NCI-H1105 (cell line): ENCODE data around the gene GMNN.

Experiments
- DNase-seq: peaks from one replicate; lab custom pipeline; 2025; lab: John Stamatoyannopoulos, UW

Gene GMNN

DNA sequence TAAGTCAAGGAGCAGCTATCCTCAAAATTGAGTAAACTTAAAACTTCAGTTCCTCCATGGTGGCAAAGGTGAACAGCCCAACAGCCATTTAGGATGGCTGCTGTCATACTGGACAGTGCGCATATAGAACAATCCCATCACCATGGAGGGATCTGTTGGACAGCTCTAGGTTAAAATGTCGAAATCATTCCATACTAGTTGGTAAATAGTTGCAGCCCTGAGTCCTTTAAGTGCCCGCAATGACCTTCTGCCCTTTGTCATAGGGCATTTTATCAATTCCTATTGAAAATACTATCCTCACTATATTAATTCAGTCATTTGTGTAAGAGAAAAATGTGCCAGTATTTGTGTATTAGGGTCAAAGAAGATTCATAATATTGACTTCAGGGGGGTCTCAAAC, 32.8 kb downstream of the GMNN start:
- DNase-seq = no peak

DNA sequence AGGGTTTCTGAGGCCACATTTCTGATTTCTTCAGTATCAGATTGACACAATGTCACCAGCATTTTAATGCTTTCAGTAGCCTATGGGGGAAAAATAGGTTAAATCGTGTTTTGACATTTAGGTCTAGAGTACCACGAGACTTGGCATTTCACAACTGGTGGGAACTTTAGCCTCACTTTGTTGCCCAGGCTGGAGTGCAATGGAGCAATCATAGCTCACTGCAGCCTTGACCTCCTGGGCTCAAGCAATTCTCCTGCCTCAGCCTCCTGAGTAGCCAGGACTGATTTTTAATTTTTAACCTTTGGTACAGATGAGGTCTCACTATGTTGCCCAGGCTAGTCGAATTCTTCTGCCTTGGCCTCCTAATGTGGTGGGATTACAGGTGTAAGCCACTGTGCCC, 35.0 kb downstream of the GMNN start:
- DNase-seq = no peak

DNA sequence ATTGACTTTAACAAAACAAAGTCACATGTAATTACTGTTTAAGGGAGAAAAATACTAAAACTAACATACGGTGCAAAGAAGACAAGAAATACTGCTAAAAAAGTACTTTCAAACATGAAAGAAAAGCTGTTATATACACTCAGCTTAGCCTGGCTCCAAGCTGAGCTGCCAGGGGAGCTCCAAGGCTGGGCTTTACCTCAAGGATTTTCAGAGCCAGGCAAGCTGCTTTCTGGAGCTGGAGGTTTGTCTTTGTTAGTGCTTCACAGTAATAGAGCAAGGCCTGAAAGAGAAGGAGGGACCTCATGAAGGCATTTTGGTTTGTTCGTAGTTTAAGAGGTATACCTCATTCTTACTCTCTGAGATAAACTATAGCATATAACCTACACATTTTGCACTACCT, 43.6 kb downstream of the GMNN start:
- no peak for DNase-seq

DNA sequence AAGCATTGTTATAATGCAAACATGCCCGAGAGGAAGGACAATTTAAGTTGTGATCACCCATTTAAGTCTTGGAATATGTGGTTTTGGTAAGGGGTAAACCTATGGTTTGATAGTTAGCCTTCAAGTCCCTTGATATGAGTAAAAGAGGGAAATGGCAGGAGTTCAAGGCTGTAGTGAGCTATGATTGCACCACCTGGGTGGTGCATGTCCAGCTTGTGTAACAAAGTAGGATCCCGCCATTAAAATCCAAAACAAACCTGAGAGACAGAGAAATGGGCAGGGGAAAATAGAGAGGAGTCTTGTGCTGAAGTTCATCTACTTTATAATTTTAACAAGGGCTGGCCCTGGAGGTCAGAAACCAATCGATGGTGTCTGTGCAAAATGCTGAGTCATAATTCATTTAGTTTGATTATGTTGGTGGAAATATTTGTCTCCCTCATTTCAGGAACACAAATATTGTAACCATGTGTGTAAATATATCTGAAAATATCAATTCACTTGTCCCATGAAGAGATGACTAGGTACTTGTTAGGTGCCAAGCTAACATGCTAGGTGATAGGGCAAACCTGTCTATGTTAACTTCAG, 47.2 kb downstream of the GMNN start:
- no peak for DNase-seq

DNA sequence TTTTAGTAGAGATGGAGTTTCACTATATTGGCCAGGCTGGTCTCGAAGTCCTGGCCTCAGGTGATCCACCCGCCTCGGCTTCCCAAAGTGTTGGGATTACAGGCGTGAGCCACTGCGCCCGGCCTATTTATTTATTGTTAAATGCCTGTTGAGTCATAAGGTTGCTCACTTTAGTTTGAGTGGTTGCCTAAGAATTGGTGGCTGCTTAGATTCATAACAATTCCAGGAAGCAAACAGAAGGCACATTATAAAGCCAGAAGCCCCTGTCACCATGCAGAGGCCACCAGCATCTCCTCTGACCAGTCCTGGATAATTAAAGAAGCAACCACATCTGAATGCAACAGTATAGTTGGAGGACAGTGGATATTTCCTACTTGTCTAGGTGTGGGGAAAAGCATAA, 48.0 kb downstream of the GMNN start:
- no peak for DNase-seq

DNA sequence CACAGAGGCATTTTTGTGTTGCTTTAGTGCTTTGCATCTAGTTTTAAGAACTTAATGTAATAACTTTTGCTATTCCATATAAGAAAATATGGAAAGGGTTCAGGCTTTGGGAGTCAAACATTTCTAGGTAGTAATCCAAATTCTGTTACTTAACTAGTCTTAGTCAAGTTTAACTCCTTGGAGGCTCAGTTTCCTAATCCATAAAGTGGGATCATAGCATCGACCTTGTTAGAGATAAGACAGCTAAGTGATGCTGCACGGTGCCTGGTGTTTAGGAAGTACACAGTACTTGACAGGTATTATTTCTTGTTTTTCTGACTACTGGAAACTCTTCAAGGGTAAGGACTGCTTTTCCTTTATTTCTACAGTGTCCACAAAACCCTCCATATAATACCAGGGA, 48.4 kb downstream of the GMNN start:
- DNase-seq = no peak

DNA sequence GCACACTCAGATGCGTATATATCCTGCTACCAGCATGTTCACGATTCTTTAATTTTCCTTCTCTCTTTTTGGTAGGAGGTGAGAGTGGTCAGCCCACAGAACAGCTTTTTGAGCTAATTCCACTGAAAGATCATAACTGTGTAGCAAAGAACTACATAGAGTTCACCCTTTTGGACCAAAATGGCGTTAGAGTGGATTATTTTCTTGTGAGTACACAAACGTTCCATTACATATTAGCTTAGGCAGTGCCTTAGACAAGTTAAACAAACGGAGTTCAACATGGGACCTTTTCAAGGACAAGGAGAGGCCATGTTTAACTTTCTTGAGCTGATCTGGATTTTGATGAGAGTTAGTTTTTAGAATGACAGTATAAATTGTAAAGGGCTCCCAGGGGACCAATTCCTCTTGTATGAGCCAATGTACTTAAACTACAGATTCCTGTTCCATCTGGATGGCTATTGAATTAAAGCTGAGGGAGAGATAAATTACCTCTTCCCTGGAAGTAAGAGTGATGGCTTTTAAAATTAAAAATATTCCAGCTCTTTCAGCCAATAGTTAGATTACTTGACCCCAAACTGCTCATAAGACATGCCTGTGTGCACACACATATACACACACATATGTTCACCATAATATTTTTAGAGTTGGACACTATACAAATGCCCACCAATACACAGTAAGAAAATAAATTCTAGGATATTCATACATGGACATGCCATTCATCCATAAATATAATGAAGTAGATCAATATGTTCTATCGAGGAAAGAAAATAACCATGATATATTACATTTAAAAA, 49.6 kb downstream of the GMNN start:
- DNase-seq = no peak

DNA sequence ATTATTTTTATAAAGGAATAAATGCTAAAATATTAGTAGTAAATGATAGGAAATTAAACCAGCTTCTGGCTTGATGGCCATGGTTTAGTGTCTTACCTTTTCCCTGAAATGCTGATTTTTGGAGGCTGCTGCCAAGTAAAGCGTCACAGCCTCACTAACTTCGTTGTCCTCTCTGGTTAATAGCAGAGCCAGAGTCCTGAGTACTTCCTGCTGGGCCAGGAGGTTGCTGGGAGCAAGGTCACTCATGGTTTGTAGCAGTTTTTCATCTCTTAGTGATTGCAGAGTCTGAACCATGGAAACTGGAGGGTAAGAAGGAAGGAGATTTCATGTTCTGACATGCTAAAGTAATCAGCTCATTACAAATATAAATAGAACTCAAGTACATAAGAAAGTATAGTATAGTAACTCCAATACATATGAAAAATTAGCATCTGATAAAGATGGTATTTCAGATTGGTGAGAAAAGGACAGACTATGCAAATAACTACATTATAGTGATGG, 50.4 kb downstream of the GMNN start:
- DNase-seq = no peak

DNA sequence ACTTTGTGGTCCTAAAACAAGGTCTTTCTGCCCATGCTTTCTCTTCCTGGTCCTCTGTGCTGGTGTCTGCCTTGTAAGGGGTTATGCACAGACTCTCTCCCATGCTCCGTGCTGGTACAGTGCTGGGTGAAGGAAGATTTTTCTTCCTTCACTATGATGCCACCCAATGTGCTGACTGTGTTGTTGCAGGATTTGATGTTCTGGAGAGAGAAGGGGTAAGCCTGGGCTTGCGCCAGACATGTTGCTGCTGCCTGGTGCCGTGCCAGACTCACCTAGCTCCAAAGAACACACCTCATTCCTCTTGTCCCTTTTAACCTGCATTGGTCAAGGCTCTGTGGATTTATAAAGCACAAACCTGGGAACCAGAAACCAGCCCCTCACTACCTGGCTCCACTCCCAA, 52.4 kb downstream of the GMNN start:
- DNase-seq = peak; percentile 39

DNA sequence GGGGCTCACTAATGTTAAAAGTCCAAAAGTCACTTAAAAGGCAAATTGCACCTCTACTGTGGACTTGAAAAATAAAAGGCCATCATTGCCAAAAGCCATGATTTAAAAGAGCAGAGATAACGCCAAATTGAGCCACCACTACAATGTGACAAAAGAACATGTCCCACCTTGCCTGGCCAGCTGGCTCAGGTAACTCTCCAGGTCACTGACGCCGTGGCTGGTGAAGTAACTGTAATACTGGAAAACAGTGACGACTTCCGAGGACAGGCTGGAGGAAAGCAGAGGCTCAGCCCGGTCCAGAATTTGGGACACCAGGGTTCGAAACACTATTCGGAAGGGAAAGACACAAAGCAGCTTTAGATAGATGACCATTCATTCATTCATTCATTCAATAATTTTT, 53.2 kb downstream of the GMNN start:
- DNase-seq = peak; percentile 30

DNA sequence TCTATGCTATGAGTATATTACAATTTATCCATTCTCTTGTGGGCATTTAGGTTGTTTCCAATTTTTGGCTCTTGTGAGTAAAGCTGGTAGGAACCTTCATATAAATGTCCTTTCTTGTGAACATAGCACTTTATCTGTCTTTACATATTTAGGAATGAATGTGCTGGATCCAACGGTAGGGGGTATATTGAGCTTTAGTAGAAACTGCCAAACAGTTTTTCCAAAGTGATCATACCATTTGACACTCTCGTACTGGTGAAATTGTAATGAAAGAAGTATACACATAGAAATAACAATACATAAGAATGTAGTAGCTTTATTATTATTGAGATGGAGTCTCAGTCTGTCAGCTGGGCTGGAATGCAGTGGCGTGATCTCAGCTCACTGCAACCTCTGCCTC, 54.9 kb downstream of the GMNN start:
- DNase-seq = no peak

DNA sequence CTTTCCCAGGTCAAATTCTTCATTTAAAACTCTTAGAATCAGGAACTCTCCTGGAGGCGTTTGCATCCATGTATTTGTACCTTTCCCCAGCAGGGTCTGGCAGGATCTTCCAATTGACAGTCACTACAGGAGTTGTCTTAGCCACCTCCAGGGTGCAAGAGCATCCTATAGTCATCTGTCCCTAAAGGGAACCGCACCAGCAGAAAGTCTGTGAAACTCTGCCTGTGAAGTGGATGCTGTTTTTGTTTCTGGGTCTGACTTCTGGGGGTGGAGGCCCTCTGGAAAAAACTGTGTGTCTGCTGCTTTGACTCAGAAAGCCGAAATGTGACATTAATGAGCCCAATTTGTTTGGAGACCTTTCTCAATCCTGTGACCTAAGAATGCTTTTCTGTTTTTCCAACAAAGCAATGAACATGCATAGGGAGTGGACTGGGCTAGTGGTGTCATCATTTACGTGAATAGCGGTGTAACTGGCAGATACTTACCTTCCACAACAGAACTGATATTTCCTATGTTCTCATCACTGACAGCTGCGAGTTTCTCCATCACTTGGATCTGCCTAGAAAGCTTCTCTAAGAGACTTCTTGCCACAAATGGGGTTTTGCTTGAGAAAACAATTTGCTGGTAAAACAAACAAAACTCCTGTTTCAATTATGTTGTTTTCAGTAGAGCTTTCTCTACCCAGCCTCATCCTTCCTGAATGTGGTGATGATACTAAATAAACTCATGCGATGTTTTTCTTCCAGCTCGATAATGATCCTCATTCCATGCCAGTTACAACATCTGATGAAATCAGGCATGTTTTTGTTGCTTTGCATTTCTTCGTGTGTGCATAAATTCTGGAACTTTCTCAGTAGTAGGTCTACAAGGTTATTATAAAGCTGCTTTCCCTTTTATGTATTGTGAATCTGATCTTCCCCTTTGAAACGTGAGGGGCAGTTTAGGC, 57.3 kb downstream of the GMNN start:
- no peak for DNase-seq

DNA sequence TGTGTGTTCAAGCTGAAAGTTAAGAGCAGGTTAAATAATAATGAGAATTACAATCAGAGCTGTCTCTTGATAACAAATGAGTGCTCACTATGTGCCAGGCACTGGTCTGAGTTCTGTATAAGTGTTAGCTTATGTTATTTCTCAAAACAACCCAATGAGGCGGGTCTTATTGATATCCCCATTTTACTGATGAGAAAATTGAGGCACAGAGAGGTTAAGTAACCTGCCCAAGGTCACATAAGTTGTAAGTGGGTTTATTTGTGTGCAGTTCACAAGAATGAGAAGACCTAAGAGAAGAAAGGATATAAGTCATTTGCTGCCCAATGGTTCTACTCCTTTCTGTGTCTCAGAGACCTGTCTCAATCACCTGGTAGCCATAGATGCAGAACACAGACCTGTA, 58.1 kb downstream of the GMNN start:
- DNase-seq = no peak

DNA sequence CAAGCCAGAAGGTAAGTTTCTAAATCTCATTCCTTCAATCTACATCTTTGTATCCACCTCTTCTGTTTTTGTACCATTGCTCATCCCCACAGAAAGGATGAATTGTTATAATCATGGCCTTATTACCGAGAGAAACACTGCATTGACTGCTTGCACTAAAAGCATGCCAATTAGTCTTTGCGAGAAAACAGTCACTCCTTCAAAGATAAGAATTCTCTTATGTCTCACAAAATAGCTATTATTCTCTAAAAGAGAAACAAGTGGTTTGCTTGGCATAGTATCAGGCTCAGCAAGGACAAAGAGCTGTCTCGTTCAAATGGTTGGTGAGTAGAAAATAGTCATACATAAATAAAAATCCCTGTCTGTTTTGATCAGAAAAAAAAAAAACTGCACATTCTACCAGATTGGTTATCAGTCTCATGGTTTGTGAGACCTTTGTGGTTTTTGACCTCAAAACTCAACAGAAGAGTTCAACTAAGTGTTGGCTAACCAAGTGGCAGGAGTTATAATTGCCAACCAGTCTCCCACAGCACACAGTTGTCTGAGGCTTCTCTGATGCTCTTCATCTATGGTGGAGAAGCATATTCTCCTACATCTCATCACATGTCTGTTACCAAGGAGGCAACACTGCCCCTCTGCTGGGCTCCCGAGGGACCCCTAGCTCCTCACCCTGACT, 59.1 kb downstream of the GMNN start:
- no peak for DNase-seq
